ENCODE data around the gene WFDC9.
A peak's percentile ranks its signal among the peaks of the same experiment; 100 is the strongest.
"Not testable (repeated sequence)": the region's sequence is repeated elsewhere in the genome, so short reads cannot be mapped to it uniquely, and the experiment has no call there.

The WFDC9 gene

DNA sequence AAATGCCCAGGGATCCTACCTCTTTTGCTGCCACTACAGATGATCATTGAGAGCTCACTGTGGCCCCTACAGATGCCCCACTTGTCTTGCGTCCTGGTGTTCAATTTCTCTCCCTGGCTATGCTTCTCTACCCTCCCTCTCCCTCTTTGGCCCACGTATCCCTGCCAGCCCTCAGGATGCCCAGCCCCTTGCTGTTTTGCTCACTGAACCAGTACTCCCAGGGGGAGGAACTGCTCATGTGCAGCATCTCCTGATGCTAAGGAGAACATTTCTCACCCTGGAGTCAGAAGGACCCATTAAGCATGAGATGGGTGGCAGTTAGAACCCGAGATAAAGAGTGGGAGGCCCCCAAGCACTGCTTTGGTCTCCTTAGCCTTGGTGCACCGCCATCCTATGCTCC is at the start of gene WFDC9:
TSS of gene WFDC9 (minus strand) at position 101 of the 400 bp plus-strand sequence. CDS start 21,103 bp downstream, outside the sequence.
- no peak for DNase-seq

DNA sequence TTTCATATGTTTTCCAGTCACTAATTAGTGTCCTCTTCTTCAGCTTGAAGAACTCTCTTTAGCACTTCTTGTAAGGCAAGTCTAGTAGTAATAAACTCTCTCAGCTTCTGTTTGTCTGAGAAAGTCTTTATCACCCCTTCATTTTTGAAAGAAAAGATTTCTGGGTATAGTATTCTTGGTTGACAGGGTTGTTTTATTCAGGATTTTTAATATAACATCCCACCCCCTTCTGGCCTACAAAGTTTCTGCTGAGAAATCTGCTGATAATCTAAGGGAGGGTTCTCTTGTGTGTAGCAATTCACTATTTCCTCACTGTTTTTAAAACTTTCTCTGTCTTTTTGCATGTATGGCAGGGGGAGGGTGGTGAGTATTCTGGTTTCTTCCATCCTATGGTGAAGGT is 48.6 kb upstream of the WFDC9 start:
- no peak for DNase-seq

DNA sequence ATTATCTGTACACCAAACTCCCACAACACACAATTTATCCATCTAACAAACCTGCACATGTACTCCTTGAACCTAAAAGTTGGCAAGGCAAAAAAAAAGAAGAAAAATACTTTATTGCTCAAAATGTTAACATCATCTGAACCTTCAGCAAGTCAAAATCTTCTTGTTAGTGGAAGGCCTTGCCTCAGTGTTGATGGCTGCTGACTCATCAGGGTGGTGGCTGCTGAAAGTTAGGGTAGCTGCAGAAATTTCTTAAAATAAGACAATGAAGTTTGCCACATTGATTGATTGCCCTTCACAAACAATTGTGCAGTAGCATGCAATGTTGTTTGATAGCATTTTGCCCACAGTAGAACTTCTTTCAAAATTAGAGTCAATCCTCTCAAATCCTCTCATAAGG is 41.7 kb upstream of the WFDC9 start:
- DNase-seq, result no peak

DNA sequence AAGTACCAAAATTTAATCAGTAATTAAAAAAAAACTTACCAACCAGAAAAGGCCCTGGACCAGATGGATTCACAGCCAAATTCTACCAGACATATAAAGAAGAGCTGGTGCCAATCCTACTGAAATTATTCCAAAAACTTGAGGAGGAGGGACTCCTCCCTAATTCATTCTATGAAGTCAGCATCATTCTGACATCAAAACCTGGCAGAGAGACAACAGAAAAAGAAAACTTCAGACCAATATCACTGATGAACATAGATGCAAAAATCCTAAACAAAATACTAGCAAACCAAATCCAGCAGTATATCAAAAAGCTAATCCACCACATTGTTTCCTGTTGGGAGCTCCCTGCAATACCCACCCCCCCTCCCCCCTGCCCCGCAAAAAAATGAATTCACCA is 39.1 kb upstream of the WFDC9 start, which contains the start of gene WFDC11:
TSS of gene WFDC11 (minus strand) at position 101 of the 400 bp plus-strand sequence. CDS start 19,639 bp downstream, outside the sequence.
- no peak for DNase-seq

DNA sequence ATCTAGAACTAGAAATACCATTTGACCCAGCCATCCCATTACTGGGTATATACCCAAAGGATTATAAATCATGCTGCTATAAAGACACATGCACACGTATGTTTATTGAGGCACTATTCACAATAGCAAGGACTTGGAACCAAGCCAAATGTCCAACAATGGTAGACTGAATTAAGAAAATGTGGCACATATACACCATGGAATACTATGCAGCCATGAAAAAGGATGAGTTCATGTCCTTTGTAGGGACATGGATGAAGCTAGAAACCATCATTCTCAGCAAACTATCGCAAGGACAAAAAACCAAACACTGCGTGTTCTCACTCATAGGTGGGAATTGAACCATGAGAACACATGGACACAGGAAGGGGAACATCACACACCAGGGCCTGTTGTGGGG is 26.0 kb upstream of the WFDC9 start:
- not testable (repeated sequence) for DNase-seq

DNA sequence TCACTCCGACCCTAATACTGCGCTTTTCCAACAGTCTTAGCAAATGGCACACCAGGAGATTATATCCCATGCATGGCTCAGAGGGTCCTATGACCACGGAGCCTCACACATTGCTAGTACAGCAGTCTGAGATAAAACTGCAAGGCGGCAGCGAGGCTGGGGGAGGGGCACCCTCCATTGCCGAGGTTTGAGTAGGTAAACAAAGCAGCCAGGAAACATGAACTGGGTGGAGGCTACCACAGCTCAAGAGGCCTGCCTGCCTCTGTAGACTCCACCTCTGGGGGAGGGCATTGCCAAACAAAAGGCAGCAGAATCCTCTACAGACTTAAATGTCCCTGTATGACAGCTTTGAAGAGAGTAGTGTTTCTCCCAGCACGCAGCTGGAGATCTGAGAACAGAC is 20.6 kb upstream of the WFDC9 start:
- not testable (repeated sequence) for DNase-seq

DNA sequence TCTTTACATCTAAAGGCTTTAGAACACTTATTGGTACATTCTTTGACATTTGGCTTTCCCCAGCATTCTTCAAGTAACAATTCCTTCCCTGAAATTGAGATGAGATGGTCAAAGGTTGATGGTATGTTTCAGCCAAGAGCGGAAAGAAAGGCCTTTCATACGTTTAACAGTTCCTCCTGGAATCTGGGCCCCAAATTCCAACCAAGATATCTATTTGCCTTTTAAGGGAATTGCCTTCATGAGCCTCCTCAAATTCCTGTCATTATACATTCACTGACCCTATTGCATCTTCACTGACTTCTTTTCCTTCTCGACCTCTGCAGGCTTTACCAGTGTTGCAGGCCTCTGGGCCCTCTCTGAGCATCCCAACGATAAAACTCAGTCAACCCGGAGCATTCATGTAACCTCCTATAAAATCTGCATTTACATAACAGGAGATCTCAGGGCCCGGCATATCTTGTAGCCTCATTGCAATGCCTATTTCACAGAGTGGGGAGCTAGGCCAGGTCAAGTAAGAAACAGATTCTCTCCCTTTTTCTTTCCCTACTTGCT is 18.3 kb upstream of the WFDC9 start:
- DNase-seq, result no peak

DNA sequence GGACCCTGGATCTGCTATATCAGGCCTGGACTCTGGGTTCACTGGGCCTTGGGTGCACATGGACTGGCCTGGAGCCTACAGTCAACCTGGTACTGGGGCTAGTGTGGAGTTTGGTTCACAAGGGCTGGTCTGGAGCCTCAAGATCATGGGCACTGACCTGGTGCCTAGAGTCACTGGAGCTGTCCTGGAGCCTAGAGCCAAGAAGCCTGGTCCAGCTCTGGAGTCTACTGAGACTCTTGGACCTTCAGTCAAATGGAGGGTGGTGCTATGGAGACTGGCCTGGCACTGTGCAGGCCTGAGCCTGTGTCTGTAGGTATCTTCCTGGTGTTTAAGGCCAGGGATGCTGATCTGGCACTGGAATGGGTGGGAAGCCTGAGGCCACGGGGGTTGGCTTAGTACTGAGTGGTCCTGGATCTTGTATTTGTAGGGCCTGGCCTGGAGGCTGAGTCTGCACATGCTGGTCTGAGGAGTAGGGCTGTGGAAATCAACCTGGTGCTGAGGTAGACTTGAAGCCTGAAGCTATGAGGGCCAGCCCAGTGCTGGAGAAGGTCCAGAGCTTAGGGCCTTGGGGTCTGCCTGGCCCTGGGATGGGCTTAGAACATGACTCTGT is 16.5 kb upstream of the WFDC9 start:
- DNase-seq, result no peak

DNA sequence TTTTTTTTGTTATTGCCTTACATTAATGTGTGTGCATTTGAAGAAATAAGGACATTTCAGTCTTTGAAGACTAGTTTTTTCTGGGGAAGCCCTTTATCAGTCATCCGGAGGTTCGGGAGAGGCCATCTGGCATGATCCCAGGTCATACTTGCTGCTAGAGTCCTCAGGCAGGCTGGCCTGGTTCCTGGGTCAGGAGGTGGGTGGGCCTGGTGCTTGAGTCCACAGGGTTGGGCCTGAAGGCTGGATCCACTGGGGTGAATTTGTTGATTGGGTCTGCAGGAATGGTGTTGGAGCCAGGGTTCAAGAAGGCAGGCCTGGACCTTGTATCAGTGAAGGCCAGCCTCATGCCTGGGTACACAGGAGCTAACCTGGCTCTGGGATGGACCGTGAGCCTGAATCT is 15.8 kb upstream of the WFDC9 start:
- no peak for DNase-seq

DNA sequence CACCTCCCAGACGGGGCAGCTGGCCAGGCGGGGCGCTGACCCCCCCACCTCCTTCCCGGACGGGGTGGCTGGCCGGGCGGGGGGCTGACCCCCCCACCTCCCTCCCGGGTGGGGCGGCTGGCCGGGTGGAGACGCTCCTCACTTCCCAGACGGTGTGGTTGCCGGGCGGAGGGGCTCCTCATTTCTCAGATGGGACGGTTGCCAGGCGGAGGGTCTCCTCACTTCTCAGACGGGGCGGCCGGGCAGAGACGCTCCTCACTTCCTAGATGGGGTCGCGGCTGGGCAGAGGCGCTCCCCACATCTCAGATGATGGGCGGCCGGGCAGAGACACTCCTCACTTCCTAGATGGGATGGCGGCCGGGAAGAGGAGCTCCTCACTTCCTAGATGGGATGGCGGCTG is 14.8 kb upstream of the WFDC9 start:
- DNase-seq, result not testable (repeated sequence)

DNA sequence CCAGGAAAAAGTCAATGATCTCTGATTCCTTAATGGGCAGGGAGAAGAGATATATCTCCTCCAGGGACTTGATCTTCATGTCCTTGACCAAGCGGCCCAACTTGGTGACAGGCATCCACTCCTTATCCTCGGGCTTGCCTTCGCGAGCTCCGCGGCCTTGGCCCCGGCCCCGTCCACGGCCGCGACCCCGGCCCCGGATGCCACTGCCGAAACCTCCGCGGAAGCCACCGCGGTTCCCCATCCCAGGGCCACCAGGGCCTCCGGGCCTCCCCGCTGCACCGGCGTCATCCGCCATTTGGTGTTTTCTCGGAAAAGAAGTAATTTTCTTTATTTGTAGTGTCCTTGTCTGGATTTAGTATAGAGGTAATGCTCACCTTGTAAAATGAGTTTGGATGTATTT is 10.0 kb upstream of the WFDC9 start:
- DNase-seq, result not testable (repeated sequence)

DNA sequence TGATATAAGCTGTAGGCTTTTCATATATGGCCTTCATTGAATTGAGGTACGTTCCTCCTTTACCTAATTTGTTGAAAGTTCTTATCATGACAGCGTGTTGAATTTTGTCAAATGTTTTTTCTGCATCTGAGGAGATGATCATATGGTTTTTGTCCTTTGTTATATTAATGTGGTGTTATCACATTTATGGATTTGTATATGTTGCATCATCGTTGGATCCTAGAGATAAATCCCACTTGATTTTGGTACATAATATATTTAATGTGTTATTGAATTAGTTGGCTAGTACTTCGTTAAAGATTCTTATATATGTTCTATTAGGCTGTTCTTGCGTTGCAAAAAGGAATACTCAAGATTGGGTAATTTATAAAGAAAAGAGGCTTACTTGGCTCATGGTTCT is 8.6 kb upstream of the WFDC9 start:
- no peak for DNase-seq

DNA sequence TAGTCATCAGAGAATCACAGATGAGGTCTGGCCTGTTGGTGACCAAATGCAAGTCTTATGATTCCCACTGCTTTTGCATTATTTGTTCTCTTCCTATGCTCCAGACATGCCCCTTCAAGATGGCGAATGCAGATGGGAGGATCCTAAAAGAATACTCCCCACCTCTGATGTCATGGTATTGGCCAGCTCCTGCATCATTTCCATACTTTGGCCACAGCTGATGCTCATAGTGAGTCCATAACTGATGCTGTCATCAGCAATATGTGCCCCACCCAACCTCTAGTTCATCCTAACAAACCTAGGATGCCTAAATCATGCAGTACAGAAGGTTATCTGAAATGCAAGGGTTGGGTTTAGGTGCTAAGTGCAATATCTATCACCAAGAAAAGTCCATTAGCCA is 5.4 kb upstream of the WFDC9 start:
- DNase-seq, result no peak

DNA sequence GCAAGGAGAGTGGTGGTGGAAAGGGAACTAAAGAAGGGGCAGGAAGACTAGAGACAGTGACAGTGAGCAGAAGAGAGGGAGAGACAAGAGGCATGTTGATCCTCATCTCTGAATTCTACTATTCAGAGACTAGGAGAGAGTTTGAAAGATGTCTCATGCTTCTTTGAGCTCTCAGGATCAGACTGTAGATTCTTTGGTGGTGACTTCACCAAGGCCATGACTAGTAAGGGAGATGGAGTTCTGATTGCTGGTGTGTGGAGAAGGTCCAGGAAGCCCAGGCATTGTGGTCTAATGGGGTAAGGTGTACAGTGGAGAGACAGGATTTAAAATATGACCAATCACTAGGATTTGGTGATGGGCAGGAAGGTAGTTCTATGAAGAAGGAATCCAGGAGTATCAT is 713 bp downstream of the WFDC9 start:
- no peak for DNase-seq

DNA sequence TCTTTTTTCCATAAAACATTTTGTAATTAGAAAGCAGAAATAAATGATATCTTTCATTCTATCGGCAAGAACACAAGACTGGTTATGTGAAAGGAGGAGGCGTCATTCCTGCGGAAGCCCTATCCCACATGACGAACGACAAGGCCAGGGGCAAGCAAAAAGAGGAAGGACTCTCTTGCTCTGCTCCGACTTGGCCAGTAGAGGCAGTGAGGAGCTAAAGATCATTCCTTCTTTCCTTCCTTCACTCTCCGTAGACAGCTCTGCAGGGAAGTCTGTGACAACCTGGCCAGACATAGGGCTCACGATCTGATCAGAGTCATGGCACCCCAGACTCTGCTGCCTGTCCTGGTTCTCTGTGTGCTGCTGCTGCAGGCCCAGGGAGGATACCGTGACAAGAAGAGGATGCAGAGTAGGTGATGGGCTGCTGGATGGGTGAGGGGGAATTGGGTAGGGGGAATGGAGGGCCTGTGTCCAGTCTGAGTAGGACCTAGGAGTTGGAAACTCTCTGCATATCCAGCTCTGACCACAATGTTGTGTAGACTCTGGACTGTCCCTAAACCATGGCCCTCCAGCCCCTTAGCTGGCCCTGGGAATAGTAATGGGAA is 1.5 kb downstream of the WFDC9 start, which contains the start of gene WFDC10A:
TSS of gene WFDC10A (plus strand) at position 244 of the 605 bp plus-strand sequence. CDS start at position 319, 75 bp downstream.
- peak; percentile 16 for DNase-seq

DNA sequence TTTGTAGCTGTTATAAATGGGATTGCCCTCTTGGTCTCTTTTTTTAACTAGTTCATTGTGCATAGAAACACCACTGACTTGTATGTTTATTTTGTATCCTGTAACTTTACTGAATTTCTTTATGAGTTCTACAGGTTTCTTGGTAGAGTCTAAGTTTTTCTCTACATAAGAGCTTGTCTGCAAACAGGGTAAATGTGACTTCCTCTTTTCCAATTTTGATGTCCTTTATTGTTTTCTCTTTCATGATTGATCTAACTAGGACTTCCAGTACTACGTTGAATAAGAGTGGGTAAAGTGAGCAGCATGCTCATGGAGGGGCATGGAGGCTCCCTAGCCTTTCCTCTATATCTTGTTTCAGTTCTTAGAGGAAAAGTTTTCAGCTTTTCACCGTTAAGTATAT is 4.5 kb downstream of the WFDC9 start:
- no peak for DNase-seq

DNA sequence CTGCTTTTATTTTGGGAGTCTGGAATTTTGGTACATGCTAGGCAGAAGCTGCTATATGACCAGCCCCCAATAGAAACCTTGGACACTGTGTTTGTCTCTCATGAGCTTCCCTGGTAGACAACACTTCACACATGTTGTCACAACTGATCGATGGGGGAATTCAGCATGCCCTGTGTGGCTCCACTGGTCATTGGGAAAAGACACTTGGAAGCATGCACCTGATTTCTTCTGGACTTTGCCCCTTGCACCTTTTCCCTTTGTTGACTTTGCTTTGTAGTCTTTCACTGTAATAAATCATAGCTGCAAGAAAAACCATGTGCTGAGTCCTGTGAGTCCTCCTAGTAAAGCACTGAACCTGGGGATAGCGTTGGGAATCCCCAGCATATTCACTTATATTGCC is 9.5 kb downstream of the WFDC9 start:
- no peak for DNase-seq

DNA sequence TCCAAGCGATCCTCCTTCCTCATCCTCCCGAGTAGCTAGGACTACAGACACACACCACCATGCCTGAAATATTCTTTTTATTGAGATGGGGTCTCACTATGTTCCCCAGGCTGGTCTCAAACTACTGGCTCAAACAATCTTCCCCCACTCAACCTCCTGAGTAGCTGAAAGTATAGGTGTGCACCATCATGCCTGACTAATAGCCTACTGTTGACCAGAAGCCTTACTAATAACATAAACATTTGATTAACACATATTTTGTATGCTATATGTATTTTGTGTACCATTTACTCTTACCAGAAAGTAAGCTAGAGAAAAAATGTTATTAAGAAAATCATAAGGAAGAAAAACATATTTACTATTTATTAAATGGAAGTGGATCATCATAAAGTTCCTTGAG is 13.5 kb downstream of the WFDC9 start:
- no peak for DNase-seq

DNA sequence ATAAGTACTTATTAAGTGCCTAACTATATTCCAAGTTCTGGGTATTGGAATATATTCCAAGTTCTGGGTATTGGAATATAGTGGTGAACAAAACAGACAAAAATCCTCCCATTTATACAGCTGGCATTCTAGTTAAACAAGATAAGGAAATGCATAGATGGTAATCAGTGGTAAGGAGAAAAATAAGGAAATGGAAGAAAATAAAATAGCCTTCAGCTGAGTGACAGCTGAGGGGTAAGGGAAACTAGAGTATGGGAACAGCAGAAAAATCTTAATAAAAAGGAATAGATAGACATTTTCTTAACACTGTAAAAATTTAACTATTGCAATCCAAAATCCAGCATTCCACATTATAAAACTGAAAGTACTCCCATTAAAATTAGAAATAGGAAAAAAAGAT is 18.8 kb downstream of the WFDC9 start:
- no peak for DNase-seq

DNA sequence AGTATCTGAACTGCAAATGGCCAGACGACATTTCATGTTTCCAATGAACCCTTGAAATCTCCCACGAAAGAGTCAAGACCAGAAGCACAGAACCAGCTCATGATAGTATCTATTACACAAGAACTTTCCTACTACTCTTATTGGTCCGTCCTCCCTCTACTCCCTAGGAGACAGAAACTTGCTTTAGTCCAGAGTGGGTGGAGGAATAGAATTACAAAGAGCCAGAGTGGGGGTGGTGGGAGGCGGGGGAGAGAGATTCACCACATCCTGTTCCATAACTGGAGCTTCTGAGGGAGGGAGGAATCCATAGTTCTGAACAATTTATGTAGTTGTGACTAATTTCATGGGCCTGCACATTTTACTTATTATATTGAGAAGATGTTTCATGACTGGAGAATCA is 20.0 kb downstream of the WFDC9 start:
- no peak for DNase-seq

DNA sequence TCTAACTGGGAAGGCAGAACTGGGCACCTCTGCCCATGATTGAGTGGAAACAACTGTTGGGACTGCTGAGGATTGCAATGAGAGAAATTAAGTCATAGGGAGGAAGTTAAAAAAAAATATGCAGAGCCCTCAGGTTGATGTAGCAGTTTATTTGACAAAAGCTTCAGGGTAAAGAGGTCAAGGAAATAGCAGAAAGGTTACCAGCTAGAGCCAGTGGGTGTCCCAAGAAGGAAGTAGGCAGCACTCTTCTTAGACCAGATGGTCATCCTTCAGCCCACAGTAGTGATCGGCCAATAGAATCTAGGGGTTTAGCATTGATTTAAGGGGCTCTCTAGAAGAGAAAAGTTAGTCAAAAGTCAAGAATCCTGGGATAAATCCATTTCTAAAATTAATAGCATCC is 23.3 kb downstream of the WFDC9 start:
- DNase-seq, result no peak

DNA sequence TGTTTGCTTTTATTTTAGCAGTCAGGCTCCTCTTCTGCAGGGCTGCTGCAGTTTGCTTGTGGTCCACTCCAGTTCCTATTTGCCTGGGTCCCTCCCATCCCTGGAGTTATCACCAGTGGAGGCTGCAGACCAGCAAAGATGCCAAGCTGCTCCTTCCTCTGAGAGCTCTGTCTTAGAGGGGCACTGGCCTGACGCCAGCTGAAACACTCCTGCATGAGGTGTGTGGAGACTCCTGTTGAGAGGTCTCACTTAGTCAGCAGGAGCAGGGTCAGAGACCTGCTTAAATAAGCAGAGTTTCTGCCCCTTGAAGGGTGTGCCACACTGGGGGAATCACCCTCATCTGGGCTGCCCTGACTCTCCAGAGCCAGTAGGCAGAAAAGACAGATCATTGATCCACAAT is 35.8 kb downstream of the WFDC9 start:
- no peak for DNase-seq

DNA sequence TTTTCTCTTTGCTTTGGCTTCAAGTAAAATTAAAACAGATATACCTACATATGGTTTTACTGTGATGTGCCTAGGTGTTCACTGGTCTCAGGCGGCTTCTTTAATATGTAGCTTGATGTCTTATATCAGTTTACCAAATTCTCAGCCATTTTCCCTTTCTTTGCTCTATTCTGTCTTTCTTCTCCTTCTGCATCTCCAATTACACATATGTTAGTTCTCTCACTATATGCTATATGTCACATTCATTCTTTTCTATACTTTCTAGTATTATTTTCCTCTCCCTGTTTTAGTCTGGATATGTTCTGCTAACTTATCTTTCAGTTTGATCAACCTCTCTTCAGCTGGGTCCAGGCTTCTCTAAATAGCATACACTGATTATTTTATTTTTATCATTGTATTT is 37.6 kb downstream of the WFDC9 start:
- no peak for DNase-seq

DNA sequence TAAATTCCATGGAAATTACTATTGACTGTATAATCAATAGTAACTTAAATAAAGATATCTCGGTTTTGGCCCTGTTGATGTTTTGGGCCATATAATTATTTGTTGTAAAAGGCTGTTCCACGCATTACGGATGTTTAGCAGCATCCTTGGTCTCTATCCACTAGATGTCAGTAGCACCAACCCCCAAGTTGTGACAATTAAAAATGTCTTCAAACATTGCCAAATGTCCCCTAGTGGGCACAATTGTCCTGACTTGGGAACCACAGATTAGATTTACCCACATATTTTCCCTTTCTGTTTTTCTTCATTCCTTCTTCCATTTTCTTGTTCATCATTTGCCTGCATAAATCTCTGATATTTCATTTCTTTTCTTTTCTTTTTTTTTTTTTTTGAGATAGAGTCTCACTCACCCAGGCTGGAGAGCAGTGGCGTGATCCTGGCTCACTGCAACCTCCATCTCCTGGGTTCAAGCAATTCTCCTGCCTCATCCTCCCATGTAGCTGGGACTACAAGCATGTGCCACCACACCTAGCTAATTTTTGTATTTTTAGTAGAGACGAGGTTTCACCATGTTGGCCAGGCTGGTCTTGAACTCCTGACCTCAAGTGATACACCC is 38.4 kb downstream of the WFDC9 start:
- DNase-seq, result peak; percentile 22

All from GF-D8 (cell line).